H1 (cell line): ENCODE data around the gene CRHR2.

ENCODE experiments used
- ATF2 ChIP-seq: IDR thresholded peaks from 2 replicates; pipeline ENCODE4 v1.6.1; 2012; ENCODE audit warnings: low read length, inconsistent platforms
- CREB1 ChIP-seq: IDR thresholded peaks from 2 replicates; pipeline ENCODE4 v1.6.1; 2012; ENCODE audit warnings: inconsistent platforms
- CTCF ChIP-seq, 3 experiments: IDR thresholded peaks; 1 replicate in 2 of 3; 2 replicates in 1 of 3; pipeline versions ENCODE4 v1.5.1 to v1.6.1; 2011; ENCODE audit warnings: low read length in 3 of 3, mild to moderate bottlenecking in 3 of 3, inconsistent platforms in 2 of 3, low read depth in 1 of 3, moderate library complexity in 1 of 3; ENCODE audit not compliant: insufficient read depth in 1 of 3; ENCODE audit errors: control extremely low read depth in 1 of 3
- EZH2 ChIP-seq: fragments of 200-600 bp; sonication (generic); IDR thresholded peaks from 2 replicates; pipeline ENCODE4 v1.7.1; 2012; ENCODE audit warnings: low read depth, mild to moderate bottlenecking, moderate library complexity, low read length, inconsistent platforms; ENCODE audit not compliant: severe bottlenecking
- FOSL1 ChIP-seq: IDR thresholded peaks from 2 replicates; pipeline ENCODE4 v1.6.1; 2011; ENCODE audit warnings: mild to moderate bottlenecking, low read depth, low read length, moderate library complexity; ENCODE audit not compliant: insufficient read depth
- MAX ChIP-seq: IDR thresholded peaks from 2 replicates; pipeline ENCODE4 v1.6.1; 2012; ENCODE audit warnings: inconsistent platforms
- POLR2A ChIP-seq, 2 experiments: IDR thresholded peaks; 1 replicate in 1 of 2; 2 replicates in 1 of 2; pipeline ENCODE4 v1.6.1; 2011; ENCODE audit warnings: low read depth in 2 of 2, low read length in 2 of 2, mild to moderate bottlenecking in 2 of 2; ENCODE audit errors: control extremely low read depth in 1 of 2
- SIN3A ChIP-seq, 2 experiments: IDR thresholded peaks in 1 of 2; conservative IDR thresholded peaks in 1 of 2; 2 replicates each; pipeline ENCODE4 v1.6.1; 2011 to 2012; ENCODE audit warnings: low read length in 2 of 2, improper control_type of control experiment in 1 of 2, low read depth in 1 of 2, mild to moderate bottlenecking in 1 of 2
- TAF7 ChIP-seq: optimal IDR thresholded peaks from 2 replicates; pipeline ENCODE3; 2011; ENCODE audit warnings: low read depth, mild to moderate bottlenecking, inconsistent platforms, low read length, moderate library complexity, borderline replicate concordance
- USF2 ChIP-seq: IDR thresholded peaks from 2 replicates; pipeline ENCODE4 v1.6.1; 2011; ENCODE audit warnings: low read length, improper control_type of control experiment
- YY1 ChIP-seq: IDR thresholded peaks from 2 replicates; pipeline ENCODE4 v1.6.1; 2011; ENCODE audit warnings: low read depth, mild to moderate bottlenecking, low read length

- TF ChIP-seq MAX (no peak), TAF7 (no peak), CTCF (IDR thresholded peaks at IDR 0.05; ENCODE audit: control extremely low read depth in 1 of 3, insufficient read depth in 1 of 3, low read depth in 1 of 3, low read length in 3 of 3) (no peak), USF2 (no peak), EZH2 (no peak), FOSL1 (no peak), CREB1 (no peak), POLR2A (IDR thresholded peaks at IDR 0.05; ENCODE audit: control extremely low read depth in 1 of 2, low read depth in 2 of 2, low read length in 2 of 2) (no peak), SIN3A (conservative IDR thresholded peaks at IDR 0.05 in 1 of 2, IDR thresholded peaks at IDR 0.05 in 1 of 2; ENCODE audit: low read depth in 1 of 2, low read length in 2 of 2) (no peak), ATF2 (no peak), YY1 (no peak)
Measured at GRCh38 chr7:30630986-30631385, 51.3 kb downstream of the CRHR2 start.
